Cardiac fibroblast (primary cell): Measurements from ENCODE around the gene RGS3.
A peak's percentile ranks its signal among the peaks of the same experiment; 100 is the strongest.

Source experiments
- DNase-seq, 2 donors: peaks; one replicate each; pipeline versions ENCODE4 v3.0.0 to v3.0.0-alpha.2; 2010; ENCODE audit warnings: low read depth in 2 of 2
- H3K4me3 ChIP-seq, 2 donors: replicated peaks in 1 of 2; 1 replicate in 1 of 2; 2 replicates in 1 of 2; pipeline ENCODE4 v1.5.1; 2011; ENCODE audit warnings: low read depth in 2 of 2, low read length in 2 of 2, mild to moderate bottlenecking in 2 of 2, moderate library complexity in 1 of 2
- CTCF ChIP-seq: IDR thresholded peaks from one replicate; pipeline ENCODE4 v1.5.1; 2011; ENCODE audit warnings: low read depth, mild to moderate bottlenecking, low read length, inconsistent platforms

RGS3 gene

GRCh38 chr9:113463418-113464285, at the start of gene RGS3:
TSS of gene RGS3 (plus strand) at chr9:113463727. CDS start at chr9:113463803, 76 bp downstream.
- H3K4me3 ChIP-seq: no peak within 1 kb of the TSS
- TF ChIP-seq CTCF: no peak
- DNase-seq: no peak

- no peak overlapping the region for H3K4me3 ChIP-seq
- DNase-seq: no peak
- TF ChIP-seq CTCF: no peak
Measured at GRCh38 chr9:113416149-113416721, 47.3 kb upstream of the RGS3 start.

- DNase-seq: peak in 1 of 2 donors; percentile 11
- TF ChIP-seq CTCF: no peak
- H3K4me3 ChIP-seq: no peak overlapping the region
Measured at GRCh38 chr9:113417370-113417769, 46.2 kb upstream of the RGS3 start.

- H3K4me3 ChIP-seq: no peak overlapping the region
- DNase-seq: no peak
- TF ChIP-seq CTCF: no peak
Measured at GRCh38 chr9:113421726-113422125, 41.8 kb upstream of the RGS3 start.

GRCh38 chr9:113425072-113425471, 38.5 kb upstream of the RGS3 start:
- H3K4me3 ChIP-seq: no peak overlapping the region
- no peak for TF ChIP-seq CTCF
- no peak for DNase-seq

- H3K4me3 ChIP-seq: no peak overlapping the region
- TF ChIP-seq CTCF: no peak
- peak in 1 of 2 donors; percentile 17 for DNase-seq
Measured at GRCh38 chr9:113426701-113427100, 36.8 kb upstream of the RGS3 start.
